Activated T-cell treated with anti-CD3 and anti-CD28 coated beads, Interleukin-2, amount 50 U/mL, for 72 hours (primary cell): ENCODE measurements around the gene HSD11B1L. TPM values are rescaled to one million over a fixed set of nuclear protein-coding genes. Genes with fewer than 3 reads are reported as not detected.
A peak's percentile ranks its signal among the peaks of the same experiment; 100 is the strongest.

Experiments
- ATAC-seq, 2 donors: fragments of 150-1000 bp; cut with Tn5 transposase; replicated peaks in 1 of 2; 2 replicates each; pipeline ENCODE4 v1.10.0; 2021; ENCODE audit warnings: moderate library complexity in 2 of 2, mild to moderate bottlenecking in 1 of 2
- DNase-seq, 2 donors: peaks; one replicate each; pipeline ENCODE4 v3.0.0; 2021 to 2022; ENCODE audit warnings: mixed read lengths in 1 of 2
- H3K27ac Mint-ChIP-seq: one replicate; pipeline ENCODE4 v1.8.0; 2022; ENCODE audit warnings: mild to moderate bottlenecking, moderate library complexity, mixed read lengths
- H3K27me3 Mint-ChIP-seq: one replicate; pipeline ENCODE4 v1.8.0; 2022; ENCODE audit warnings: low read depth, mixed read lengths
- H3K36me3 Mint-ChIP-seq, 2 donors: one replicate each; pipeline ENCODE4 v1.8.0; 2022; ENCODE audit warnings: mixed read lengths in 2 of 2, mild to moderate bottlenecking in 1 of 2; ENCODE audit not compliant: insufficient read depth in 2 of 2
- H3K4me1 Mint-ChIP-seq: one replicate; pipeline ENCODE4 v1.8.0; 2022; ENCODE audit warnings: low read depth, mixed read lengths
- H3K4me3 Mint-ChIP-seq, 2 donors: one replicate each; pipeline ENCODE4 v1.8.0; 2022; ENCODE audit warnings: mild to moderate bottlenecking in 2 of 2, mixed read lengths in 2 of 2, moderate library complexity in 2 of 2
- H3K9me3 Mint-ChIP-seq, 2 donors: one replicate each; pipeline ENCODE4 v1.8.0; 2022; ENCODE audit warnings: mixed read lengths in 2 of 2
- total RNA-seq, 2 donors: library from RNA; stranded (reverse); gene quantifications; one replicate each; pipeline ENCODE4 v1.2.3, GENCODE V29; 2022

Gene HSD11B1L
- total RNA-seq, 2 donors from 2014 or later = 3.0 to 5.1 TPM

GRCh38 chr19:5651361-5651760, 29.5 kb upstream of the HSD11B1L start:
- H3K27ac Mint-ChIP-seq = no peak overlapping the region
- no peaks in the 10 kb centered on the region for H3K4me1 Mint-ChIP-seq
- no peaks in the 10 kb centered on the region for H3K9me3 Mint-ChIP-seq
- DNase-seq (no peak), ATAC-seq (no peak)
- no peak overlapping the region for H3K4me3 Mint-ChIP-seq
- H3K36me3 Mint-ChIP-seq = peaks cover 18 to 51% of the 10 kb centered on the region in 2 donors
- no peaks in the 10 kb centered on the region for H3K27me3 Mint-ChIP-seq

- ATAC-seq = no peak
- H3K4me3 Mint-ChIP-seq = no peak overlapping the region
These were observed 28.6 kb upstream of the HSD11B1L start for GRCh38 chr19:5652261-5652660.

GRCh38 chr19:5654931-5655330, 25.9 kb upstream of the HSD11B1L start:
- no peak overlapping the region for H3K4me3 Mint-ChIP-seq
- H3K27me3 Mint-ChIP-seq = no peaks in the 10 kb centered on the region
- no peaks in the 10 kb centered on the region for H3K9me3 Mint-ChIP-seq
- DNase-seq = no peak
- no peak for ATAC-seq
- H3K36me3 Mint-ChIP-seq = peaks cover 14 to 42% of the 10 kb centered on the region in 2 donors
- no peaks in the 10 kb centered on the region for H3K4me1 Mint-ChIP-seq
- H3K27ac Mint-ChIP-seq = no peak overlapping the region

More at GRCh38 chr19:5652261-5652660, 28.6 kb upstream of the HSD11B1L start:
- no peak for DNase-seq
- Mint-ChIP-seq H3K9me3 (no peaks in the 10 kb centered on the region), H3K27me3 (no peaks in the 10 kb centered on the region), H3K36me3 (peaks cover 17 to 46% of the 10 kb centered on the region in 2 donors), H3K27ac (no peak overlapping the region), H3K4me1 (no peaks in the 10 kb centered on the region)

- Mint-ChIP-seq H3K36me3 (peaks cover 14 to 41% of the 10 kb centered on the region in 2 donors), H3K27ac (no peak overlapping the region), H3K4me3 (no peak overlapping the region), H3K27me3 (no peaks in the 10 kb centered on the region), H3K4me1 (no peaks in the 10 kb centered on the region), H3K9me3 (no peaks in the 10 kb centered on the region)
- ATAC-seq (no peak), DNase-seq (no peak)
These were observed 25.4 kb upstream of the HSD11B1L start for GRCh38 chr19:5655412-5655811.

GRCh38 chr19:5661483-5661882, 19.3 kb upstream of the HSD11B1L start:
- no peak overlapping the region for H3K4me3 Mint-ChIP-seq
- H3K4me1 Mint-ChIP-seq = peaks cover 18% of the 10 kb centered on the region
- H3K27me3 Mint-ChIP-seq = no peaks in the 10 kb centered on the region
- peaks cover 11 to 33% of the 10 kb centered on the region in 2 donors for H3K36me3 Mint-ChIP-seq
- no peak overlapping the region for H3K27ac Mint-ChIP-seq
- DNase-seq (no peak), ATAC-seq (no peak)
- H3K9me3 Mint-ChIP-seq = no peaks in the 10 kb centered on the region

GRCh38 chr19:5663904-5664303, 16.9 kb upstream of the HSD11B1L start:
- Mint-ChIP-seq H3K4me1 (peaks cover 18% of the 10 kb centered on the region), H3K27ac (no peak overlapping the region), H3K9me3 (no peaks in the 10 kb centered on the region), H3K27me3 (no peaks in the 10 kb centered on the region), H3K4me3 (no peak overlapping the region), H3K36me3 (peaks cover 9 to 30% of the 10 kb centered on the region in 2 donors)
- DNase-seq (no peak), ATAC-seq (no peak)

- no peak overlapping the region for H3K27ac Mint-ChIP-seq
- H3K4me1 Mint-ChIP-seq = peaks cover 18% of the 10 kb centered on the region
- H3K36me3 Mint-ChIP-seq = peaks cover 9 to 34% of the 10 kb centered on the region in 2 donors
- ATAC-seq (no peak), DNase-seq (no peak)
- no peaks in the 10 kb centered on the region for H3K9me3 Mint-ChIP-seq
- no peaks in the 10 kb centered on the region for H3K27me3 Mint-ChIP-seq
- no peak overlapping the region for H3K4me3 Mint-ChIP-seq
These were observed 16.3 kb upstream of the HSD11B1L start for GRCh38 chr19:5664515-5664914.

- H3K27me3 Mint-ChIP-seq = no peaks in the 10 kb centered on the region
- H3K9me3 Mint-ChIP-seq = no peaks in the 10 kb centered on the region
- H3K27ac Mint-ChIP-seq = peak overlapping the region; percentile 11
- H3K4me3 Mint-ChIP-seq = no peak overlapping the region
- H3K4me1 Mint-ChIP-seq = peaks cover 18% of the 10 kb centered on the region
- peaks cover 9 to 32% of the 10 kb centered on the region in 2 donors for H3K36me3 Mint-ChIP-seq
- ATAC-seq (peak; percentile 54 to 70), DNase-seq (no peak)
These were observed 14.9 kb upstream of the HSD11B1L start for GRCh38 chr19:5665781-5666513.

- Mint-ChIP-seq H3K27ac (peak overlapping the region; percentile 4), H3K4me3 (no peak overlapping the region), H3K9me3 (no peaks in the 10 kb centered on the region), H3K27me3 (no peaks in the 10 kb centered on the region), H3K4me1 (peaks cover 18% of the 10 kb centered on the region), H3K36me3 (peaks cover 9 to 28% of the 10 kb centered on the region in 2 donors)
- DNase-seq (no peak), ATAC-seq (no peak)
These were observed 13.8 kb upstream of the HSD11B1L start for GRCh38 chr19:5666921-5667610.

- Mint-ChIP-seq H3K27me3 (no peaks in the 10 kb centered on the region), H3K27ac (no peak overlapping the region), H3K4me3 (no peak overlapping the region), H3K4me1 (peaks cover 18% of the 10 kb centered on the region), H3K36me3 (peaks cover 9 to 28% of the 10 kb centered on the region in 2 donors), H3K9me3 (no peaks in the 10 kb centered on the region)
- ATAC-seq = no peak
- no peak for DNase-seq
These were observed 13.0 kb upstream of the HSD11B1L start for GRCh38 chr19:5667751-5668271.

GRCh38 chr19:5669212-5669611, 11.6 kb upstream of the HSD11B1L start:
- Mint-ChIP-seq H3K4me1 (peaks cover 18% of the 10 kb centered on the region), H3K9me3 (peaks cover 2 to 4% of the 10 kb centered on the region in 2 donors), H3K4me3 (no peak overlapping the region), H3K27ac (no peak overlapping the region), H3K36me3 (peaks cover 9 to 29% of the 10 kb centered on the region in 2 donors), H3K27me3 (no peaks in the 10 kb centered on the region)
- no peak for ATAC-seq
- no peak for DNase-seq

- Mint-ChIP-seq H3K27me3 (no peaks in the 10 kb centered on the region), H3K9me3 (peaks cover 2 to 4% of the 10 kb centered on the region in 2 donors), H3K4me3 (no peak overlapping the region), H3K27ac (no peak overlapping the region), H3K36me3 (peaks cover 7 to 16% of the 10 kb centered on the region in 2 donors), H3K4me1 (no peaks in the 10 kb centered on the region)
- ATAC-seq (no peak), DNase-seq (no peak)
These were observed 9.2 kb upstream of the HSD11B1L start for GRCh38 chr19:5671600-5671999.

GRCh38 chr19:5672708-5673459, 7.9 kb upstream of the HSD11B1L start:
- Mint-ChIP-seq H3K4me1 (no peaks in the 10 kb centered on the region), H3K36me3 (peaks cover 5 to 12% of the 10 kb centered on the region in 2 donors), H3K9me3 (peaks cover 2 to 4% of the 10 kb centered on the region in 2 donors), H3K27ac (peak overlapping the region; percentile 73), H3K4me3 (no peak overlapping the region), H3K27me3 (no peaks in the 10 kb centered on the region)
- ATAC-seq (no peak), DNase-seq (no peak)
